ENCODE results near the gene PANX2. TPM values are rescaled to one million over a fixed set of nuclear protein-coding genes. Genes with fewer than 3 reads are reported as not detected.

Gene PANX2
- total and polyA plus RNA-seq, 9 of the 15 experiments (the other 6 are each of a cell fraction or from before 2014, with no cell fraction given), result 0.01 to 3.9 (median 0.67) TPM; not detected in 1

GRCh38 chr22:50190182-50190940, 19.8 kb downstream of the PANX2 start (continued):
- TF ChIP-seq ZBTB40 (IDR thresholded peaks at IDR 0.05) (peak; percentile 71), ZBTB40 (CRISPR knock-in tag; IDR thresholded peaks at IDR 0.05) (no peak), FIP1L1 (IDR thresholded peaks at IDR 0.05; ENCODE audit: low read depth, low read length, poor library complexity, severe bottlenecking) (peak; percentile 17), E2F6 (IDR thresholded peaks at IDR 0.05; ENCODE audit: borderline replicate concordance in 1 of 2, extremely low read depth in 1 of 2, insufficient read depth in 1 of 2, insufficient read length in 1 of 2, low read depth in 1 of 2, low read length in 1 of 2, poor library complexity in 1 of 2, severe bottlenecking in 1 of 2) (peak; percentile 46 to 82), ARID4B (CRISPR knock-in tag; IDR thresholded peaks at IDR 0.05) (peak; percentile 70), ZNF77 (CRISPR knock-in tag; IDR thresholded peaks at IDR 0.05) (no peak), SOX6 (IDR thresholded peaks at IDR 0.05) (no peak), MAZ (CRISPR knock-in tag; conservative IDR thresholded peaks at IDR 0.05 in 1 of 2, IDR thresholded peaks at IDR 0.05 in 1 of 2) (peak; percentile 77 to 87), CREB1 (IDR thresholded peaks at IDR 0.05) (peak; percentile 44; the same call in 1 of the 2 replicates), CREB1 (CRISPR knock-in tag; IDR thresholded peaks at IDR 0.05) (peak; percentile 78; the same call in 1 of the 2 replicates), NR1H2 (CRISPR knock-in tag; IDR thresholded peaks at IDR 0.05) (no peak), NFYB (IDR thresholded peaks at IDR 0.05; ENCODE audit: extremely low read depth, insufficient read length) (peak; percentile 25)
